Activated CD8-positive, alpha-beta memory T cell treated with anti-CD3 and anti-CD28 coated beads, Interleukin-2, amount 50 U/mL, for 4 hours (primary cell): ENCODE data around the gene IRF2BP2.
"Not testable (repeated sequence)": the region's sequence is repeated elsewhere in the genome, so short reads cannot be mapped to it uniquely, and the experiment has no call there.

Experiments used
- DNase-seq: peaks from one replicate; pipeline ENCODE4 v3.0.0-alpha.2; 2020

IRF2BP2 gene

GRCh38 chr1:234610061-234610665, at the start of gene IRF2BP2:
Gene IRF2BP2 (minus strand): TSS chr1:234610178. CDS start chr1:234609494, 684 bp downstream.
- peak; percentile 81 for DNase-seq

GRCh38 chr1:234659538-234659937, 49.6 kb upstream of the IRF2BP2 start:
- DNase-seq, result no peak

- no peak for DNase-seq
Observed at GRCh38 chr1:234658138-234658537, 48.2 kb upstream of the IRF2BP2 start.

- no peak for DNase-seq
Observed at GRCh38 chr1:234656944-234657654, 47.1 kb upstream of the IRF2BP2 start.

GRCh38 chr1:234656070-234656895, 46.3 kb upstream of the IRF2BP2 start:
- no peak for DNase-seq

GRCh38 chr1:234655328-234656069, 45.5 kb upstream of the IRF2BP2 start:
- no peak for DNase-seq

- DNase-seq, result no peak
Observed at GRCh38 chr1:234654002-234654733, 44.2 kb upstream of the IRF2BP2 start.

GRCh38 chr1:234649432-234650081, 39.6 kb upstream of the IRF2BP2 start:
- DNase-seq, result no peak

GRCh38 chr1:234647758-234648157, 37.8 kb upstream of the IRF2BP2 start:
- no peak for DNase-seq

GRCh38 chr1:234647245-234647644, 37.3 kb upstream of the IRF2BP2 start:
- DNase-seq, result no peak

GRCh38 chr1:234645964-234646363, 36.0 kb upstream of the IRF2BP2 start:
- no peak for DNase-seq

- DNase-seq, result no peak
Observed at GRCh38 chr1:234645474-234645953, 35.5 kb upstream of the IRF2BP2 start.

GRCh38 chr1:234644928-234645327, 35.0 kb upstream of the IRF2BP2 start:
- no peak for DNase-seq

GRCh38 chr1:234643850-234644134, 33.8 kb upstream of the IRF2BP2 start:
- DNase-seq, result no peak

GRCh38 chr1:234643111-234643849, 33.3 kb upstream of the IRF2BP2 start:
- DNase-seq, result no peak

- no peak for DNase-seq
Observed at GRCh38 chr1:234642428-234642827, 32.5 kb upstream of the IRF2BP2 start.

- no peak for DNase-seq
Observed at GRCh38 chr1:234639961-234640360, 30.0 kb upstream of the IRF2BP2 start.

GRCh38 chr1:234638832-234639799, 29.1 kb upstream of the IRF2BP2 start:
- DNase-seq, result no peak

- DNase-seq, result not testable (repeated sequence)
Observed at GRCh38 chr1:234634922-234635321, 24.9 kb upstream of the IRF2BP2 start.

GRCh38 chr1:234634387-234634786, 24.4 kb upstream of the IRF2BP2 start:
- no peak for DNase-seq
